Cardiac fibroblast (primary cell): ENCODE measurements around the gene CCDC85A.

ENCODE experiments used
- DNase-seq, 2 donors: peaks; one replicate each; pipeline versions ENCODE4 v3.0.0 to v3.0.0-alpha.2; 2010; ENCODE audit warnings: low read depth in 2 of 2
- H3K4me3 ChIP-seq, 2 donors: replicated peaks in 1 of 2; 1 replicate in 1 of 2; 2 replicates in 1 of 2; pipeline ENCODE4 v1.5.1; 2011; ENCODE audit warnings: low read depth in 2 of 2, low read length in 2 of 2, mild to moderate bottlenecking in 2 of 2, moderate library complexity in 1 of 2
- TF ChIP-seq, protein P1 (sequence below): IDR thresholded peaks from one replicate; pipeline ENCODE4 v1.5.1; 2011; ENCODE audit warnings: low read depth, mild to moderate bottlenecking, low read length, inconsistent platforms

Gene CCDC85A

DNA sequence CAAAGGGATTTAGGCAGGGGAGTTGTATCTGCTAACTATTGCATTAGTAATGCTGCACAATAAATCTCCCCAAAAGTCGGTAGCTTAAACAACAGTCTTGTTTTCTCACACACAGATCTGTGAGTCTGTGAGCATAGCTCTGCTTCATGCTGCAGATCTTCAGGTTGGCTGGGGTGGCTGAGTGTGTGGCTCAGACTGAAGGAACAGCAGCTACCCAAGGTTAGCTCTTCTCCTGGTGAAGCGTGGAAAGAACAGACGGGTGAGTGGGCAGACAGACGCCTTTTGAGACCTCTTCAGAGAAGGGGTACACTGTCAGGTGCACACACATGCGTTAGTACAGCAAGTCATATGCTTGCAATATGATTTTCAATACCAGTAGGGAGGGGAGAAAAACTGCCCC is 3.9 kb upstream of the CCDC85A start:
- no peak for DNase-seq
- H3K4me3 ChIP-seq = no peak overlapping the region
- TF ChIP-seq, protein P1, sequence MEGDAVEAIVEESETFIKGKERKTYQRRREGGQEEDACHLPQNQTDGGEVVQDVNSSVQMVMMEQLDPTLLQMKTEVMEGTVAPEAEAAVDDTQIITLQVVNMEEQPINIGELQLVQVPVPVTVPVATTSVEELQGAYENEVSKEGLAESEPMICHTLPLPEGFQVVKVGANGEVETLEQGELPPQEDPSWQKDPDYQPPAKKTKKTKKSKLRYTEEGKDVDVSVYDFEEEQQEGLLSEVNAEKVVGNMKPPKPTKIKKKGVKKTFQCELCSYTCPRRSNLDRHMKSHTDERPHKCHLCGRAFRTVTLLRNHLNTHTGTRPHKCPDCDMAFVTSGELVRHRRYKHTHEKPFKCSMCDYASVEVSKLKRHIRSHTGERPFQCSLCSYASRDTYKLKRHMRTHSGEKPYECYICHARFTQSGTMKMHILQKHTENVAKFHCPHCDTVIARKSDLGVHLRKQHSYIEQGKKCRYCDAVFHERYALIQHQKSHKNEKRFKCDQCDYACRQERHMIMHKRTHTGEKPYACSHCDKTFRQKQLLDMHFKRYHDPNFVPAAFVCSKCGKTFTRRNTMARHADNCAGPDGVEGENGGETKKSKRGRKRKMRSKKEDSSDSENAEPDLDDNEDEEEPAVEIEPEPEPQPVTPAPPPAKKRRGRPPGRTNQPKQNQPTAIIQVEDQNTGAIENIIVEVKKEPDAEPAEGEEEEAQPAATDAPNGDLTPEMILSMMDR = no peak

- no peak overlapping the region for H3K4me3 ChIP-seq
- DNase-seq = no peak
- TF ChIP-seq, protein P1 = no peak
Observed at GRCh38 chr2:56182420-56182819, 1.4 kb upstream of the CCDC85A start.

DNA sequence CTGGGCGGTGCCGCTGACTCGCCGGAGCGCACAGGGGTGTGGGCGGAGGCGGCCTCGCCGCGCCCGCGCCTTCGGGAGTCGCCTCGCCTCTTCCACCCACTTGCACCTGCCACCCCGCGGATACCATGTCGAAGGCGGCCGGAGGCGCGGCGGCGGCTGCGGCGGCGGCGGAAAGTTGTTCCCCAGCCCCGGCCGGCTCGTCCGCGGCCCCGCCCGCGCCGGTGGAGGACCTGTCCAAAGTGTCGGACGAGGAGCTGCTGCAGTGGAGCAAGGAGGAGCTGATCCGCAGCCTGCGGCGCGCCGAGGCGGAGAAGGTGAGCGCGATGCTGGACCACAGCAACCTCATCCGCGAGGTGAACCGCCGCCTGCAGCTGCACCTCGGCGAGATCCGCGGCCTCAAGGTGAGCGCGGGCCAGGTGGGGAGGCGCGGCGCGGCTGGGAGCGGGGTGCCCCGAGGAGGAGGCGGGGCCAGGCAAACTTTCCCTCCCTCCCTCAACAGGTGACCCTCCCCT is 766 bp downstream of the CCDC85A start:
- TF ChIP-seq, protein P1 = no peak
- DNase-seq = peak in 1 of 2 donors; percentile 19
- H3K4me3 ChIP-seq = peak overlapping the region; percentile 43 to 72

DNA sequence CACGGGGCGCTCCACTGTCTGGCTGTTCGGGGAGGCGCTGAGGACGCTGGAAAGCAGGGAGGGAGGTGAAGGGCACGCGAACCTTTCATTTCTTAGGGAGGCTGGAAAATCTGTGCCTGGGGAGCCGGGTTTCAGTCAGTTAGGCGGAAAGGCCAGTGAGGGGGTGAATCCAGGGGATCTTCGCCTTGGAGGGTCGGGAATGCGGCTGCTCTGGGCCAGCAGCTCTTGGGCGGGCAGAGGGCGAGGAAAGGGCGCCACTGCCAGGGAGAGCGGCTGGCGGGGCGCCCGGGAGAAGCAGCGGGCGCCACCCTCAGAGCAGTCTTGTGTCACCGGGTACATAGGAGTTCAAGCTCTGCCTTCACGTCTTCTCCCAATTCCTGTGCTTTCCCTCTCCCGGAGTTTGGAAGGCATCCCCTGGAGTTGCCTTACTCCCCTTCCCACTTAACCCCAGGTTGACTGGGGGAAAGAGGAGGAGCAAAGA is 1.4 kb downstream of the CCDC85A start:
- H3K4me3 ChIP-seq = peak overlapping the region; percentile 43 to 72
- TF ChIP-seq, protein P1 = no peak
- DNase-seq = peak in 1 of 2 donors; percentile 29

DNA sequence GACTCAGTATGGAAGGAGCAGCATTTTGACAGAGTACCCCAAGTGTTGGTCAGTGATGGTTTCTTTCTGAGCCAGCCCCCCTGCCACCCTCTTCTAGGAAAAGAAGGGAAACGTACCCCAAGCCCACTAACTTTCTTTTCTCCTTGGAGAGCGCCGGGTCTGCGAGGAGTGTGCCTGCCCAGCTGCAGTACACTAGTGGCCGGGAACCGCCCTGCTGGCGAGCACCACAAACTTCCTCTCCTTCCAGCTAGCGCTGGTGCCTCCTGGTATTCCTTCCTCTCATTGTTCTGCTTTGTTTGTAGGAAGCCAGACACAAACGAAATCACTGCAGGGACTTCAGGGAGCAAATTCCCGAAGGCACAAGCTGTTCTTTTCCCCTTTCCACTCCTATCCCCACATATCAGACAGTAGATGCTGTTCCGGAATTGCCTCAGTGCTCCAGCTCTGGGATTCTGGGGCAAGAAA is 1.8 kb downstream of the CCDC85A start:
- DNase-seq = peak; percentile 44 to 68
- peak overlapping the region; percentile 43 to 72 for H3K4me3 ChIP-seq
- TF ChIP-seq, protein P1 = peak; percentile 49

DNA sequence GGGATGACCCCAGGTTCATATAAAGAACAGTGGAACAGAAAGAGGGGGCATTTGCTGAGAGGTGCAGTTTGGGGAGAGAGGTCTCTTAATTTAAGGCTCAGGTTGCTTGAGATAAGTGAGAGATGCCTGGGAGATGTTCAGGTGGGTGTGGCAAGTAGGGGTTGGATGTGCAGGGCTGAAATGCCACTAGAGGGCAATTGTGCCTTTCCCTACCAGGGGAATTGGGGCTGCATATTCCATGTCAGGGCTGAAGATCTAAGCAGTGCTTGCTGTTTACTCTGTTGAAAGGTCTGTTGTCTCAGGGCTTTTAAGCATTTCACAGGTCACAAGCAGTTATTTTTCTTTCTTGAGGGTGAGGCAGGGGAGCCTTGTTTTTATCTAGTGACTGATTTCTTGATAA is 7.8 kb downstream of the CCDC85A start:
- TF ChIP-seq, protein P1 = peak; percentile 81
- peak; percentile 38 to 77 for DNase-seq
- H3K4me3 ChIP-seq = no peak overlapping the region

DNA sequence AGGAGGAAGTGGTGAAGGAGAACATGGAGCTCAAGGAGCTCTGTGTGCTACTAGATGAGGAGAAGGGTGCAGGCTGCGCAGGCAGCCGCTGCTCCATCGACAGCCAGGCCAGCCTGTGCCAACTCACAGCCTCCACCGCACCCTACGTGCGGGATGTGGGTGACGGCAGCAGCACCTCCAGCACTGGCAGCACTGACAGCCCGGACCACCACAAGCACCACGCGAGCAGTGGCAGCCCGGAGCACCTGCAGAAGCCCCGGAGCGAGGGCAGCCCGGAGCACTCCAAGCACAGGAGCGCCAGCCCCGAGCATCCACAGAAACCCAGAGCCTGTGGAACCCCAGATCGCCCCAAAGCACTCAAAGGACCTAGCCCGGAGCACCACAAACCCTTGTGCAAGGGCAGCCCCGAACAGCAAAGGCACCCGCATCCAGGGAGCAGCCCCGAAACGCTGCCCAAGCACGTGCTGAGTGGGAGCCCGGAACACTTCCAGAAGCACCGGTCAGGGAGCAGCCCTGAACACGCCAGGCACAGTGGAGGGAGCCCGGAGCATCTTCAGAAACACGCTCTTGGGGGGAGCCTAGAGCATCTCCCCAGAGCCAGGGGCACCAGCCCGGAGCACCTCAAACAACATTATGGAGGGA is 9.0 kb downstream of the CCDC85A start:
- DNase-seq = no peak
- no peak overlapping the region for H3K4me3 ChIP-seq
- TF ChIP-seq, protein P1 = no peak
